Measurements from ENCODE around the gene ZNF292.

- TF ChIP-seq POLR2AphosphoS5 (IDR thresholded peaks at IDR 0.05), result no peak
- TF ChIP-seq EP300 (IDR thresholded peaks at IDR 0.05; ENCODE audit: low read depth), result no peak
Observed at GRCh38 chr6:87164004-87164403, 8.6 kb downstream of the ZNF292 start.
